Astrocyte of the cerebellum (primary cell): ENCODE data around the gene ALS2CL.

ENCODE experiments used
- DNase-seq: peaks from one replicate; pipeline ENCODE4 v3.0.0-alpha.2; 2011; ENCODE audit warnings: low read depth
- H3K4me3 ChIP-seq: 2 replicates; pipeline ENCODE4 v1.5.1; 2011; ENCODE audit warnings: mild to moderate bottlenecking, low read depth, low read length, moderate library complexity
- in situ Hi-C: cut with HindIII; loops from 2 replicates; pipeline ENCODE4 v1.10.0; 2017; ENCODE audit warnings: low sequenced_read_pairs
- TF ChIP-seq, protein P1 (sequence below): IDR thresholded peaks from 2 replicates; pipeline ENCODE4 v1.5.1; 2012; ENCODE audit warnings: low read length, low read depth, moderate library complexity, mild to moderate bottlenecking; ENCODE audit errors: missing control alignments

Gene ALS2CL

GRCh38 chr3:46679681-46680080, 13.8 kb downstream of the ALS2CL start:
- no peak for DNase-seq
- TF ChIP-seq, protein P1, sequence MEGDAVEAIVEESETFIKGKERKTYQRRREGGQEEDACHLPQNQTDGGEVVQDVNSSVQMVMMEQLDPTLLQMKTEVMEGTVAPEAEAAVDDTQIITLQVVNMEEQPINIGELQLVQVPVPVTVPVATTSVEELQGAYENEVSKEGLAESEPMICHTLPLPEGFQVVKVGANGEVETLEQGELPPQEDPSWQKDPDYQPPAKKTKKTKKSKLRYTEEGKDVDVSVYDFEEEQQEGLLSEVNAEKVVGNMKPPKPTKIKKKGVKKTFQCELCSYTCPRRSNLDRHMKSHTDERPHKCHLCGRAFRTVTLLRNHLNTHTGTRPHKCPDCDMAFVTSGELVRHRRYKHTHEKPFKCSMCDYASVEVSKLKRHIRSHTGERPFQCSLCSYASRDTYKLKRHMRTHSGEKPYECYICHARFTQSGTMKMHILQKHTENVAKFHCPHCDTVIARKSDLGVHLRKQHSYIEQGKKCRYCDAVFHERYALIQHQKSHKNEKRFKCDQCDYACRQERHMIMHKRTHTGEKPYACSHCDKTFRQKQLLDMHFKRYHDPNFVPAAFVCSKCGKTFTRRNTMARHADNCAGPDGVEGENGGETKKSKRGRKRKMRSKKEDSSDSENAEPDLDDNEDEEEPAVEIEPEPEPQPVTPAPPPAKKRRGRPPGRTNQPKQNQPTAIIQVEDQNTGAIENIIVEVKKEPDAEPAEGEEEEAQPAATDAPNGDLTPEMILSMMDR: no peak
- no peak overlapping the region for H3K4me3 ChIP-seq
- in situ Hi-C loops: loop anchor here (25.0 kb wide), 1 partner anchor 108 kb away; no protein-coding TSS in a partner anchor

- no peak overlapping the region for H3K4me3 ChIP-seq
- no peak for DNase-seq
- in situ Hi-C loops: loop anchor here (25.0 kb wide), 1 partner anchor 109 kb away; no protein-coding TSS in a partner anchor
- TF ChIP-seq, protein P1: no peak
These were observed 15.2 kb downstream of the ALS2CL start for GRCh38 chr3:46678280-46678679.

GRCh38 chr3:46677411-46677726, 16.1 kb downstream of the ALS2CL start:
- TF ChIP-seq, protein P1: no peak
- in situ Hi-C loops: loop anchor here (25.0 kb wide), 1 partner anchor 110 kb away; no protein-coding TSS in a partner anchor
- H3K4me3 ChIP-seq: no peak overlapping the region
- DNase-seq: no peak

DNA sequence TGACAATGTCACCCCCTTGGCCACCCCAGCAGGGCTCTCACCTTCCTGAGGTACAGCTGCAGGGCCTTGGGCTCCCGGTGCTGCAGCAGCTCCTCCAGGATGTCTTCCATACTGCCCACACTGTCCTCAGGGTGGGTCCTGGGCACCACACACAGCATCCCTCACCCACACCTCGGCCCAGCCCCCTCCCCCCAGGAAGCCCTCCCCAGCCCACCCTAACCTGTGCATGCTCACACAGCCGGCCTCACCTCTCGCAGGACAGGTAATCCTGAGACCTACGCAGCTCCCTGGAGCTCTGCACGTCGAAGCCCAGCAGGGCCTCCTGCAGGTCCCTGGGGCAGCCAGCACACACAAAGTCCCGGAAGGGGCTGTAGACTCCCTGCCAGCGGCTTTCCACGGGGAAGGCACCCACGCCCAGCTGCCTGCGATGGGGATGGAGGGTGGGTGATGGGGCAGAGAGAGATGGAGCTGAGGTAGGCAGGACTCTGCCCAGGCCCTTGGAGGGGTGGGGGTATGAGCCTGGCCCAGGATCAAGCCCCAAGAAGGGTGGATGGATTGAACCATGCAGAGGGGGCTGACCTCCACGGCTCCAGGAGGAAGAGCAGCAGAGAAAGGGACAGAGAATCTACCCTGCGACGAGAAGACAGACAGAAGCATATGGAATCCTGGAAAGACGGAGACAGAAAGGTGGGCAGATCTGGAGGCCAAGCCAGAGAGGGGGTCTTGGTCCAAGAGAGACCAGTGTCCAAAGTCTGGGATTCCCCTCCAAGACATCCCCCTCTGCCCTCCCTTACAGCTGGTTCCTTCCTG, 16.7 kb downstream of the ALS2CL start:
- DNase-seq: no peak
- in situ Hi-C loops: loop anchor here (25.0 kb wide), 1 partner anchor 110 kb away; no protein-coding TSS in a partner anchor
- H3K4me3 ChIP-seq: no peak overlapping the region
- TF ChIP-seq, protein P1: no peak

DNA sequence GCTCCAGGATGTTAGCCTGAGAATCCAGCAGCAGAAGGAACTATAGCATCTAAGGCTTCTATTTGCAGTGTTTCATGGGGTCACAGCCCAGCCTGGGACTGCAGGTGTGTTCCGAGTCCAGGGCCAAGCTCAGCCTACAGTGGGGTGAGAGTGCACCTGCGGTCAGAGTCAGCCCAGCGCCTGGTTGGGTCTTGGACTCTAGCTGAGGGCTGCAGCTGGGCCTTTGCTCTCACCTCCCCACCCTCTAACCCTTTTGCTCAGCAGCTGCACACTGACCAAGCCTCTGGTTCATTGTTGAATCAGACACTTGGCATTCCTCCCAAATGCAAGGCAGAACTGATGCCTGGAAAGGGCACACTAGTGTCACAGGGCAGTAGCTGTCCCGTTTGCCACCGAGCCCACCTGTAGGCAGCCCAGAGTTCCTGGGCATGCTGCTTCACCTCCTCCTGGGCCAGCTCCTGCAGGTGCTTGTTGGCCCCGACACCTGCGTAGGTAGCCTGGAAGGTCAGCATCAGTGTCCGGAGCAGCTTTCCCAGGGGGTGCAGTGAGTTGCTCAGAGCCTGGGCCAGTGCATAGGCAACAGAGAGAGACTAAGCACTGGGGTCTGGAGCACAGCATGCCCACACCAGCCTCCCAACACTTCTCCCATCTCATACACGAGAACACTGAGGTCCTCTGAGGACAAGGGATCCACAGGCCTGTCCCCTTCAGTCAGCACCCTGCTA, 17.5 kb downstream of the ALS2CL start:
- no peak overlapping the region for H3K4me3 ChIP-seq
- DNase-seq: no peak
- TF ChIP-seq, protein P1: no peak
- in situ Hi-C loops: loop anchor here (25.0 kb wide), 1 partner anchor 111 kb away; no protein-coding TSS in a partner anchor

DNA sequence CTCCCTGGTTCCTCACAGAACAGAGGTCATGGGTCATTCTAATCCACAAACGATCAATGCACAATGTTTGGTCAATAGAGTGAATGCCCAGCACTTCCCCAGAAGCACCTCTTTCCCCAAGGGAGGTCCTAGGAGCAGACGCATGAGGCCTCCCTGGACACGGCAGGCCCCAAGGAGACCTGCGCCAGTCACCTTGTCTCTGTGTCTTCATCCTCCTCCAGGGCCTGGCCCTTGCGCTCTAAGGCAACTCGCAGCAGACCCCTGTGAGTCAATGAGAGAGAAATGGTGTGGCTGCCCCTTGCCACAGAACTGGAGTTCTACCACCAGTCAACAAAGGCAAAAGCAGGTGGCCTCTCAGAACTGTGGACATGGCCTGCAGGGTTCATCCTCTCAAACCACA, 18.1 kb downstream of the ALS2CL start:
- TF ChIP-seq, protein P1: no peak
- no peak for DNase-seq
- in situ Hi-C loops: loop anchor here (25.0 kb wide), 1 partner anchor 112 kb away; no protein-coding TSS in a partner anchor
- no peak overlapping the region for H3K4me3 ChIP-seq
